ENCODE data around the gene ABHD12. TPM values are rescaled to one million over a fixed set of nuclear protein-coding genes. Genes with fewer than 3 reads are reported as not detected.

ABHD12 gene
- total and polyA plus RNA-seq, 10 of the 15 experiments (the other 5 are each of a cell fraction or from before 2014, with no cell fraction given) = 1.5 to 61.8 (median 26.7) TPM

GRCh38 chr20:25364879-25365699 lies 25.5 kb downstream of the ABHD12 start:
- Histone ChIP-seq H3K79me2 (ENCODE audit: control insufficient read depth, insufficient read depth, low read length) (peaks cover 16% of the 10 kb centered on the region), H4K20me1 (ENCODE audit: control insufficient read depth, insufficient read depth) (no peaks in the 10 kb centered on the region), H3K4me2 (ENCODE audit: control insufficient read depth, insufficient read depth) (no peak overlapping the region), H3K4me3 (no peak overlapping the region), H2AFZ (ENCODE audit: control insufficient read depth, low read depth, low read length) (no peak overlapping the region), H3K27me3 (replicated peaks in 1 of 2; ENCODE audit: control insufficient read depth in 2 of 2, insufficient read depth in 2 of 2, low read length in 1 of 2) (no peaks in the 10 kb centered on the region), H3K36me3 (ENCODE audit: control insufficient read depth in 2 of 2, insufficient read depth in 2 of 2, low read length in 1 of 2) (peaks cover 0 to 5% of the 10 kb centered on the region in 2 experiments; a peak in 1 of 4 replicates), H3K9ac (ENCODE audit: control insufficient read depth, insufficient read depth, low read length) (no peak overlapping the region), H3K27ac (ENCODE audit: control insufficient read depth, insufficient read depth) (no peak overlapping the region), H3K9me3 (replicated peaks; ENCODE audit: control insufficient read depth, insufficient read depth, low read length) (peaks cover 4% of the 10 kb centered on the region; the same call in 2 of the 3 replicates), H3K4me1 (ENCODE audit: control insufficient read depth, insufficient read depth, low read length) (peaks cover 9% of the 10 kb centered on the region)
- FAIRE-seq (no peak), ATAC-seq (no peak), DNase-seq (ENCODE audit: low read depth, low spot score) (no peak)
- RAD21 ChIA-PET (ENCODE audit: unreplicated experiment) = no interaction called here
- POLR2A ChIA-PET = no interaction called here
- SMC1A ChIA-PET (ENCODE audit: uncharacterized antibody, unreplicated experiment) = interaction anchor here (1.7 kb wide), 1 partner anchor 11 kb away, joined by 8 read pairs; no protein-coding TSS in a partner anchor
- 96% methylated on average over 2 of the region's 2 CpGs for WGBS (ENCODE audit: insufficient coverage, insufficient replicate concordance, low lambda C conversion rate, missing lambda C conversion rate)
- intact Hi-C loops (cut with micrococcal nuclease; ENCODE audit: unreplicated experiment) = no loop called here
- CTCF ChIA-PET = no interaction called here
- TF ChIP-seq EGR1 (IDR thresholded peaks at IDR 0.05; ENCODE audit: borderline replicate concordance in 1 of 2, low read depth in 2 of 2, low read length in 2 of 2) (no peak), ZNF622 (IDR thresholded peaks at IDR 0.05) (no peak), PAX5 (IDR thresholded peaks at IDR 0.05; ENCODE audit: borderline replicate concordance, low read depth, low read length) (no peak), FOXM1 (IDR thresholded peaks at IDR 0.05; ENCODE audit: low read depth, low read length) (no peak), IRF5 (IDR thresholded peaks at IDR 0.05; ENCODE audit: borderline replicate concordance) (no peak), NBN (IDR thresholded peaks at IDR 0.05) (no peak), GABPA (IDR thresholded peaks at IDR 0.05; ENCODE audit: low read depth) (no peak), NR2F1 (conservative IDR thresholded peaks at IDR 0.05) (no peak), RUNX3 (IDR thresholded peaks at IDR 0.05; ENCODE audit: low read length) (no peak), STAT1 (conservative IDR thresholded peaks at IDR 0.05) (no peak), SMAD1 (IDR thresholded peaks at IDR 0.05; ENCODE audit: low read depth, partially characterized antibody) (no peak), RFX5 (IDR thresholded peaks at IDR 0.05; ENCODE audit: low read depth, low read length) (no peak), TBL1XR1 (IDR thresholded peaks at IDR 0.05; ENCODE audit: low read depth, low read length) (no peak), PAX8 (IDR thresholded peaks at IDR 0.05) (no peak), YY1 (IDR thresholded peaks at IDR 0.05; ENCODE audit: low read depth, low read length) (no peak), RELA (IDR thresholded peaks at IDR 0.05; ENCODE audit: borderline replicate concordance, partially characterized antibody) (no peak), HDAC2 (IDR thresholded peaks at IDR 0.05) (no peak), BACH1 (IDR thresholded peaks at IDR 0.05; ENCODE audit: borderline replicate concordance) (no peak)
- TF ChIP-seq, protein P1, sequence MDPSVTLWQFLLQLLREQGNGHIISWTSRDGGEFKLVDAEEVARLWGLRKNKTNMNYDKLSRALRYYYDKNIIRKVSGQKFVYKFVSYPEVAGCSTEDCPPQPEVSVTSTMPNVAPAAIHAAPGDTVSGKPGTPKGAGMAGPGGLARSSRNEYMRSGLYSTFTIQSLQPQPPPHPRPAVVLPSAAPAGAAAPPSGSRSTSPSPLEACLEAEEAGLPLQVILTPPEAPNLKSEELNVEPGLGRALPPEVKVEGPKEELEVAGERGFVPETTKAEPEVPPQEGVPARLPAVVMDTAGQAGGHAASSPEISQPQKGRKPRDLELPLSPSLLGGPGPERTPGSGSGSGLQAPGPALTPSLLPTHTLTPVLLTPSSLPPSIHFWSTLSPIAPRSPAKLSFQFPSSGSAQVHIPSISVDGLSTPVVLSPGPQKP (IDR thresholded peaks at IDR 0.05; ENCODE audit: low read depth, low read length) = no peak
- TF ChIP-seq, protein P2, sequence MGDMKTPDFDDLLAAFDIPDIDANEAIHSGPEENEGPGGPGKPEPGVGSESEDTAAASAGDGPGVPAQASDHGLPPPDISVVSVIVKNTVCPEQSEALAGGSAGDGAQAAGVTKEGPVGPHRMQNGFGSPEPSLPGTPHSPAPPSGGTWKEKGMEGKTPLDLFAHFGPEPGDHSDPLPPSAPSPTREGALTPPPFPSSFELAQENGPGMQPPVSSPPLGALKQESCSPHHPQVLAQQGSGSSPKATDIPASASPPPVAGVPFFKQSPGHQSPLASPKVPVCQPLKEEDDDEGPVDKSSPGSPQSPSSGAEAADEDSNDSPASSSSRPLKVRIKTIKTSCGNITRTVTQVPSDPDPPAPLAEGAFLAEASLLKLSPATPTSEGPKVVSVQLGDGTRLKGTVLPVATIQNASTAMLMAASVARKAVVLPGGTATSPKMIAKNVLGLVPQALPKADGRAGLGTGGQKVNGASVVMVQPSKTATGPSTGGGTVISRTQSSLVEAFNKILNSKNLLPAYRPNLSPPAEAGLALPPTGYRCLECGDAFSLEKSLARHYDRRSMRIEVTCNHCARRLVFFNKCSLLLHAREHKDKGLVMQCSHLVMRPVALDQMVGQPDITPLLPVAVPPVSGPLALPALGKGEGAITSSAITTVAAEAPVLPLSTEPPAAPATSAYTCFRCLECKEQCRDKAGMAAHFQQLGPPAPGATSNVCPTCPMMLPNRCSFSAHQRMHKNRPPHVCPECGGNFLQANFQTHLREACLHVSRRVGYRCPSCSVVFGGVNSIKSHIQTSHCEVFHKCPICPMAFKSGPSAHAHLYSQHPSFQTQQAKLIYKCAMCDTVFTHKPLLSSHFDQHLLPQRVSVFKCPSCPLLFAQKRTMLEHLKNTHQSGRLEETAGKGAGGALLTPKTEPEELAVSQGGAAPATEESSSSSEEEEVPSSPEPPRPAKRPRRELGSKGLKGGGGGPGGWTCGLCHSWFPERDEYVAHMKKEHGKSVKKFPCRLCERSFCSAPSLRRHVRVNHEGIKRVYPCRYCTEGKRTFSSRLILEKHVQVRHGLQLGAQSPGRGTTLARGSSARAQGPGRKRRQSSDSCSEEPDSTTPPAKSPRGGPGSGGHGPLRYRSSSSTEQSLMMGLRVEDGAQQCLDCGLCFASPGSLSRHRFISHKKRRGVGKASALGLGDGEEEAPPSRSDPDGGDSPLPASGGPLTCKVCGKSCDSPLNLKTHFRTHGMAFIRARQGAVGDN (IDR thresholded peaks at IDR 0.05) = no peak
- BruUV-seq (replicated peaks) = no TSS peak
- in situ Hi-C loops (cut with MboI) = no loop called here
